NCI-H510A treated with DMSO at 0.1 percent for 48 hours (cell line): ENCODE results near the gene ZSCAN20.
"Not testable (repeated sequence)": the region's sequence is repeated elsewhere in the genome, so short reads cannot be mapped to it uniquely, and the experiment has no call there.

Source experiments
- DNase-seq: peaks from one replicate; lab custom pipeline; 2025; lab: John Stamatoyannopoulos, UW

The ZSCAN20 gene

GRCh38 chr1:33488624-33489023 is 16.2 kb downstream of the ZSCAN20 start:
- no peak for DNase-seq

GRCh38 chr1:33494929-33495328 is 22.5 kb downstream of the ZSCAN20 start:
- DNase-seq: no peak

GRCh38 chr1:33497410-33497809 is 25.0 kb downstream of the ZSCAN20 start:
- DNase-seq: no peak

- no peak for DNase-seq
These were observed 28.1 kb downstream of the ZSCAN20 start for GRCh38 chr1:33500547-33500946.

- DNase-seq: no peak
These were observed 28.9 kb downstream of the ZSCAN20 start for GRCh38 chr1:33501309-33501708.

- no peak for DNase-seq
These were observed 29.3 kb downstream of the ZSCAN20 start for GRCh38 chr1:33501774-33502173.

GRCh38 chr1:33502726-33503125 is 30.3 kb downstream of the ZSCAN20 start:
- DNase-seq: no peak

GRCh38 chr1:33503506-33503905 is 31.1 kb downstream of the ZSCAN20 start:
- no peak for DNase-seq

- DNase-seq: no peak
These were observed 35.2 kb downstream of the ZSCAN20 start for GRCh38 chr1:33507661-33508060.

GRCh38 chr1:33508151-33508550 is 35.7 kb downstream of the ZSCAN20 start:
- no peak for DNase-seq

GRCh38 chr1:33509276-33509675 is 36.8 kb downstream of the ZSCAN20 start:
- not testable (repeated sequence) for DNase-seq

GRCh38 chr1:33512226-33513011 is 40.0 kb downstream of the ZSCAN20 start:
- peak; percentile 26 for DNase-seq

GRCh38 chr1:33515112-33515511 is 42.7 kb downstream of the ZSCAN20 start:
- DNase-seq: no peak

GRCh38 chr1:33515607-33516006 is 43.2 kb downstream of the ZSCAN20 start:
- DNase-seq: no peak

GRCh38 chr1:33516428-33516827 is 44.0 kb downstream of the ZSCAN20 start:
- DNase-seq: no peak

- no peak for DNase-seq
These were observed 44.6 kb downstream of the ZSCAN20 start for GRCh38 chr1:33516891-33517567.

- DNase-seq: no peak
These were observed 45.3 kb downstream of the ZSCAN20 start for GRCh38 chr1:33517596-33518250.

- DNase-seq: no peak
These were observed 46.9 kb downstream of the ZSCAN20 start for GRCh38 chr1:33519240-33519884.

GRCh38 chr1:33524586-33524985 is 52.1 kb downstream of the ZSCAN20 start:
- no peak for DNase-seq

- DNase-seq: no peak
These were observed 55.5 kb downstream of the ZSCAN20 start for GRCh38 chr1:33527934-33528333.

GRCh38 chr1:33529957-33530356 is 57.5 kb downstream of the ZSCAN20 start:
- no peak for DNase-seq

- DNase-seq: no peak
These were observed 59.8 kb downstream of the ZSCAN20 start for GRCh38 chr1:33532250-33532649.

GRCh38 chr1:33532936-33533335 is 60.5 kb downstream of the ZSCAN20 start:
- DNase-seq: no peak
